ENCODE results near the gene BAHCC1.

Gene BAHCC1

DNA sequence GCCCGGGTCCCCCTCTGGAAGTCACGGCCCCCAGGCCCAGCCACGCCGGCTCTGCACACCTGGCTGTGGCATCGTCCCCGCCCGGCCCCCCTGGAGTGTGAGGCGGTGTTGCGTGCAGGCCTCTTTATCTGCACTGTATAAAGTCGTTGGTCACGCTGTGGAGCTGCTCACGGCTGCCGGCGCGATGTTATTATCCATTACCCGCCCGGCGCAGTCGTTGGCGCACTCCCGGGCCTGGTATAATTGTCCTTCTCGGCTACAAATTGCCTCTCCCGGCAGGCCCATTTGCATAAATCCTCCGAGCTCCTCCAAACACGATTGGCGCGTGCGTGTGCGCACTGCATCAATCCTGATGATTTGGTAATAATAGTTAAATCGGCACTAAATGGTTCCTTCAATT is 57.8 kb downstream of the BAHCC1 start:
- no peak for ATAC-seq
- TF ChIP-seq, protein P1, sequence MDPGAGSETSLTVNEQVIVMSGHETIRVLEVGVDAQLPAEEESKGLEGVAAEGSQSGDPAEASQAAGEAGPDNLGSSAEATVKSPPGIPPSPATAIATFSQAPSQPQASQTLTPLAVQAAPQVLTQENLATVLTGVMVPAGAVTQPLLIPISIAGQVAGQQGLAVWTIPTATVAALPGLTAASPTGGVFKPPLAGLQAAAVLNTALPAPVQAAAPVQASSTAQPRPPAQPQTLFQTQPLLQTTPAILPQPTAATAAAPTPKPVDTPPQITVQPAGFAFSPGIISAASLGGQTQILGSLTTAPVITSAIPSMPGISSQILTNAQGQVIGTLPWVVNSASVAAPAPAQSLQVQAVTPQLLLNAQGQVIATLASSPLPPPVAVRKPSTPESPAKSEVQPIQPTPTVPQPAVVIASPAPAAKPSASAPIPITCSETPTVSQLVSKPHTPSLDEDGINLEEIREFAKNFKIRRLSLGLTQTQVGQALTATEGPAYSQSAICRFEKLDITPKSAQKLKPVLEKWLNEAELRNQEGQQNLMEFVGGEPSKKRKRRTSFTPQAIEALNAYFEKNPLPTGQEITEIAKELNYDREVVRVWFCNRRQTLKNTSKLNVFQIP (CRISPR knock-in tag; IDR thresholded peaks at IDR 0.05; ENCODE audit: borderline replicate concordance, low read depth), result no peak
- TF ChIP-seq ISL1 (CRISPR knock-in tag; IDR thresholded peaks at IDR 0.05) (no peak), RARB (CRISPR knock-in tag; IDR thresholded peaks at IDR 0.05) (no peak), GLIS3 (CRISPR knock-in tag; IDR thresholded peaks at IDR 0.05) (no peak), CSDC2 (CRISPR knock-in tag; IDR thresholded peaks at IDR 0.05) (no peak), SNAI2 (CRISPR knock-in tag; IDR thresholded peaks at IDR 0.05) (no peak), OSR1 (CRISPR knock-in tag; IDR thresholded peaks at IDR 0.05) (no peak), ZFP3 (CRISPR knock-in tag; IDR thresholded peaks at IDR 0.05) (no peak), ARNTL (CRISPR knock-in tag; IDR thresholded peaks at IDR 0.05; ENCODE audit: borderline replicate concordance, low read depth) (no peak), ZNF565 (CRISPR knock-in tag; conservative IDR thresholded peaks at IDR 0.05; ENCODE audit: low read depth) (no peak), BACH2 (CRISPR knock-in tag; IDR thresholded peaks at IDR 0.05; ENCODE audit: borderline replicate concordance) (no peak)

DNA sequence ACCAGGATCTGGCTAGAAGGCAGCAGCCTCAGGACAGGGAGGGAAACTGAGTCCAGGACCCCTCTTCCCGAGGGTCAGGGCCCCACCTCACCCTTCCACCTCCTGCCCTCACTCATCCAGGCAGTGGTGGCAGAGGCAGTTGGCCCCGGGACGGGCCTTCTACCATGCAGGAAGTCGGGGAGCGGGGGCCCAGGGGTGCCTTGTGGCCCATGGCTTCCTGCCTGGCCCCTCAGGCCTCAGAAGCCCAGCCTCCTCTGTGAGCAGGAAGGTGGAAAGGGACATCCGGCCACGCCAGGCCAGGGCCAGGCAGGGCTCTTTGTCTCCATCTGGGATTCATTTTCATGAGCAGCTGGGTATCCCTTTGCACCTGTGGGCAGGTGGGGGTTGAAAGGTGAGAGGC is 58.5 kb downstream of the BAHCC1 start:
- TF ChIP-seq, protein P2, sequence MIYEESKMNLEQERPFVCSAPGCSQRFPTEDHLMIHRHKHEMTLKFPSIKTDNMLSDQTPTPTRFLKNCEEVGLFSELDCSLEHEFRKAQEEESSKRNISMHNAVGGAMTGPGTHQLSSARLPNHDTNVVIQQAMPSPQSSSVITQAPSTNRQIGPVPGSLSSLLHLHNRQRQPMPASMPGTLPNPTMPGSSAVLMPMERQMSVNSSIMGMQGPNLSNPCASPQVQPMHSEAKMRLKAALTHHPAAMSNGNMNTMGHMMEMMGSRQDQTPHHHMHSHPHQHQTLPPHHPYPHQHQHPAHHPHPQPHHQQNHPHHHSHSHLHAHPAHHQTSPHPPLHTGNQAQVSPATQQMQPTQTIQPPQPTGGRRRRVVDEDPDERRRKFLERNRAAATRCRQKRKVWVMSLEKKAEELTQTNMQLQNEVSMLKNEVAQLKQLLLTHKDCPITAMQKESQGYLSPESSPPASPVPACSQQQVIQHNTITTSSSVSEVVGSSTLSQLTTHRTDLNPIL (CRISPR knock-in tag; IDR thresholded peaks at IDR 0.05; ENCODE audit: low read depth), result no peak
- no peak for ATAC-seq

DNA sequence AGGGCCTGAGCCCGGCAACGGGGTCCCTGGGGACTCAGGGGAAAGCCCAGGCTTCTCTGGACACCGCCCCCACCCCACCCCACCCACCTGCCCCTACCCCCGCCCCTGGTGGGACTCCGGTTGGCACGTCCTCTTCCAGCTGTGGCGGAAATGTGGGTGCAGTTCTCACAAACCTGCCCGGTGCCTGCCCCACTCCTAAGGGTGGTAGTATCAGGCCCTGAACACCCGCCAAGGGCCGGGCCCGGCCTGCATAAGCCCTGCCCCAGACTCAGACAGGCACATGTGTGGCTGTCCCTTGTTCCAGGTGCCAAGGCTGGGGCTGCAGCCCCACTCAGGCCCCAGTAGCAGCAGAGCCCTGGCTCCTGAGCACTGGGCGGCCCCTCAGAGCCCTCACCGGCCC is 59.2 kb downstream of the BAHCC1 start:
- TF ChIP-seq, protein P1 (CRISPR knock-in tag; IDR thresholded peaks at IDR 0.05; ENCODE audit: borderline replicate concordance, low read depth), result no peak
- TF ChIP-seq, protein P2 (CRISPR knock-in tag; IDR thresholded peaks at IDR 0.05; ENCODE audit: low read depth), result no peak
- ATAC-seq, result no peak

DNA sequence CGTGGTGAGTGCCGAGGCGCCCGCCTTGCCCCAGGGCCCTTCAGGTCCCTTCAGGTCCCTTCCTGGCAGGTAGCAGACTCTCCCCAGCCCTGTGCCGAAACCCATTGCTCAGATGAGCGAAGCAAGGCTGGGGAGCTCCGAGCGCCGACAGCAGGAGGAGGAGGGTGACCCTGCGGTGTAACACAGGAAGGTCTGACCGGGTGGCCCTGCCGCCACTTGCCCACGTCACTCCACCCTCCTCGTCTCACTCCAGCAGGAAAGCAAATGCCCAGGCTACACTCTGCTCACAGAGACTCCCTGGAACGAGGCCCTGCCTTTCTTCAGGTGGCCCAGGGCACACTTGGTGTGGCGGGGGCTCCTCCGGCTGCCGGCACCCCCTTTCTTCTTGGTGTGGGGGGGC is 60.1 kb downstream of the BAHCC1 start:
- ATAC-seq, result no peak

DNA sequence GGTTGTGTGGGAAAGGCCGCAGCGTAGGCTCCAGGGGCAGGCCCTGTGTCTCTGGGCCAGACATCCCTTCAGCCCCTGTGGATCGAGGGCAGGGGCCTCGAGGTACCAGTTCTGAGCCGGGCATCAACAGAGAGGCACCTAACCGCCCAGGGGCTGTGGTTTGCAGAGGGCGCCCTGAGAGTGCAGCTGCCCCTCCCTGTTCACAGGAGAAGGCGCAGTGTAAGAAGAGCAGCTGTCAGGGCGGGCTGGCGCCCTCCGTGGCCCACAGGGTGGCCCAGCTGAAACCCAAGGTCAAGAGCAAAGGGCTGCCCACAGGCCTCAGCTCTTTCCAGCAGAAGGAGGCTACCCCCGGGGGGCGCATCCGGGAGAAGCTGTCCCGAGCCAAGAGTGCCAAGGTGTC is 60.8 kb downstream of the BAHCC1 start:
- TF ChIP-seq, protein P2 (CRISPR knock-in tag; IDR thresholded peaks at IDR 0.05; ENCODE audit: low read depth), result no peak
- no peak for TF ChIP-seq SNAI2 (CRISPR knock-in tag; IDR thresholded peaks at IDR 0.05)
- TF ChIP-seq, protein P3, sequence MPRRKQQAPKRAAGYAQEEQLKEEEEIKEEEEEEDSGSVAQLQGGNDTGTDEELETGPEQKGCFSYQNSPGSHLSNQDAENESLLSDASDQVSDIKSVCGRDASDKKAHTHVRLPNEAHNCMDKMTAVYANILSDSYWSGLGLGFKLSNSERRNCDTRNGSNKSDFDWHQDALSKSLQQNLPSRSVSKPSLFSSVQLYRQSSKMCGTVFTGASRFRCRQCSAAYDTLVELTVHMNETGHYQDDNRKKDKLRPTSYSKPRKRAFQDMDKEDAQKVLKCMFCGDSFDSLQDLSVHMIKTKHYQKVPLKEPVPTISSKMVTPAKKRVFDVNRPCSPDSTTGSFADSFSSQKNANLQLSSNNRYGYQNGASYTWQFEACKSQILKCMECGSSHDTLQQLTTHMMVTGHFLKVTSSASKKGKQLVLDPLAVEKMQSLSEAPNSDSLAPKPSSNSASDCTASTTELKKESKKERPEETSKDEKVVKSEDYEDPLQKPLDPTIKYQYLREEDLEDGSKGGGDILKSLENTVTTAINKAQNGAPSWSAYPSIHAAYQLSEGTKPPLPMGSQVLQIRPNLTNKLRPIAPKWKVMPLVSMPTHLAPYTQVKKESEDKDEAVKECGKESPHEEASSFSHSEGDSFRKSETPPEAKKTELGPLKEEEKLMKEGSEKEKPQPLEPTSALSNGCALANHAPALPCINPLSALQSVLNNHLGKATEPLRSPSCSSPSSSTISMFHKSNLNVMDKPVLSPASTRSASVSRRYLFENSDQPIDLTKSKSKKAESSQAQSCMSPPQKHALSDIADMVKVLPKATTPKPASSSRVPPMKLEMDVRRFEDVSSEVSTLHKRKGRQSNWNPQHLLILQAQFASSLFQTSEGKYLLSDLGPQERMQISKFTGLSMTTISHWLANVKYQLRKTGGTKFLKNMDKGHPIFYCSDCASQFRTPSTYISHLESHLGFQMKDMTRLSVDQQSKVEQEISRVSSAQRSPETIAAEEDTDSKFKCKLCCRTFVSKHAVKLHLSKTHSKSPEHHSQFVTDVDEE (CRISPR knock-in tag; IDR thresholded peaks at IDR 0.05), result no peak
- TF ChIP-seq, protein P4, sequence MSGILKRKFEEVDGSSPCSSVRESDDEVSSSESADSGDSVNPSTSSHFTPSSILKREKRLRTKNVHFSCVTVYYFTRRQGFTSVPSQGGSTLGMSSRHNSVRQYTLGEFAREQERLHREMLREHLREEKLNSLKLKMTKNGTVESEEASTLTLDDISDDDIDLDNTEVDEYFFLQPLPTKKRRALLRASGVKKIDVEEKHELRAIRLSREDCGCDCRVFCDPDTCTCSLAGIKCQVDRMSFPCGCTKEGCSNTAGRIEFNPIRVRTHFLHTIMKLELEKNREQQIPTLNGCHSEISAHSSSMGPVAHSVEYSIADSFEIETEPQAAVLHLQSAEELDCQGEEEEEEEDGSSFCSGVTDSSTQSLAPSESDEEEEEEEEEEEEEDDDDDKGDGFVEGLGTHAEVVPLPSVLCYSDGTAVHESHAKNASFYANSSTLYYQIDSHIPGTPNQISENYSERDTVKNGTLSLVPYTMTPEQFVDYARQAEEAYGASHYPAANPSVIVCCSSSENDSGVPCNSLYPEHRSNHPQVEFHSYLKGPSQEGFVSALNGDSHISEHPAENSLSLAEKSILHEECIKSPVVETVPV (CRISPR knock-in tag; IDR thresholded peaks at IDR 0.05), result no peak
- TF ChIP-seq ARNTL (CRISPR knock-in tag; IDR thresholded peaks at IDR 0.05; ENCODE audit: borderline replicate concordance, low read depth), result no peak
- TF ChIP-seq TCF4 (CRISPR knock-in tag; IDR thresholded peaks at IDR 0.05; ENCODE audit: borderline replicate concordance), result no peak
- no peak for TF ChIP-seq GLIS3 (CRISPR knock-in tag; IDR thresholded peaks at IDR 0.05)
- ATAC-seq, result no peak

More for the DNA sequence above, 60.1 kb downstream of the BAHCC1 start:
- TF ChIP-seq ZNF70 (CRISPR knock-in tag; IDR thresholded peaks at IDR 0.05), result no peak
- no peak for TF ChIP-seq CSDC2 (CRISPR knock-in tag; IDR thresholded peaks at IDR 0.05)
- TF ChIP-seq OSR1 (CRISPR knock-in tag; IDR thresholded peaks at IDR 0.05), result no peak
- TF ChIP-seq SNAI2 (CRISPR knock-in tag; IDR thresholded peaks at IDR 0.05), result no peak
- no peak for TF ChIP-seq BACH2 (CRISPR knock-in tag; IDR thresholded peaks at IDR 0.05; ENCODE audit: borderline replicate concordance)
- TF ChIP-seq ESRRG (CRISPR knock-in tag; IDR thresholded peaks at IDR 0.05), result no peak
- TF ChIP-seq ZFP3 (CRISPR knock-in tag; IDR thresholded peaks at IDR 0.05), result no peak
- TF ChIP-seq, protein P1 (CRISPR knock-in tag; IDR thresholded peaks at IDR 0.05; ENCODE audit: borderline replicate concordance, low read depth), result no peak
- no peak for TF ChIP-seq ARNTL (CRISPR knock-in tag; IDR thresholded peaks at IDR 0.05; ENCODE audit: borderline replicate concordance, low read depth)
- no peak for TF ChIP-seq TCF4 (CRISPR knock-in tag; IDR thresholded peaks at IDR 0.05; ENCODE audit: borderline replicate concordance)

All from SK-N-SH treated with all-trans-retinoic acid at 6 μM for 48 hours (cell line).